Transverse colon (tissue), 4 donors: ENCODE data around the gene APOL4. TPM values are rescaled to one million over a fixed set of nuclear protein-coding genes. Genes with fewer than 3 reads are reported as not detected.
"Not testable (repeated sequence)": the region's sequence is repeated elsewhere in the genome, so short reads cannot be mapped to it uniquely, and the experiment has no call there.

Source experiments
- DNase-seq: peaks from one replicate; pipeline ENCODE4 v3.0.0-alpha.2; 2019
- H3K27ac ChIP-seq, 4 donors: fragments of 200-600 bp; sonication (generic); 2 replicates each; pipeline ENCODE4 v1.5.1; 2016 to 2018; ENCODE audit warnings: inconsistent platforms in 4 of 4
- H3K27me3 ChIP-seq: fragments of 200-600 bp; sonication (generic); 2 replicates; pipeline ENCODE4 v1.5.1; 2017; ENCODE audit warnings: inconsistent platforms
- H3K36me3 ChIP-seq, 4 donors: fragments of 200-600 bp; sonication (generic); 2 replicates each; pipeline ENCODE4 v1.5.1; 2017 to 2019; ENCODE audit warnings: inconsistent platforms in 4 of 4
- H3K4me1 ChIP-seq, 4 donors: fragments of 200-600 bp; sonication (generic); 2 replicates each; pipeline ENCODE4 v1.5.1; 2017 to 2020; ENCODE audit warnings: inconsistent platforms in 4 of 4
- H3K4me3 ChIP-seq, 4 donors: fragments of 200-600 bp; sonication (generic); 1 replicate in 1 of 4; 2 replicates in 3 of 4; pipeline versions ENCODE4 v1.5.1 to v1.6.1; 2017 to 2019; ENCODE audit warnings: inconsistent platforms in 4 of 4
- H3K9me3 ChIP-seq, 2 donors: fragments of 200-600 bp; sonication (generic); 2 replicates each; pipeline ENCODE4 v1.5.1; 2017 to 2019; ENCODE audit warnings: inconsistent platforms in 2 of 2
- CTCF ChIP-seq, 5 experiments: fragments of 200-600 bp in 3 of 5; fragments of 450-650 bp in 2 of 5; sonication (generic) in 3 of 5; IDR thresholded peaks; 1 replicate in 2 of 5; 2 replicates in 3 of 5; pipeline ENCODE4 v1.5.1; 2016 to 2017; ENCODE audit warnings: antibody characterized with exemption in 5 of 5, inconsistent platforms in 3 of 5, mild to moderate bottlenecking in 2 of 5, moderate library complexity in 1 of 5
- EP300 ChIP-seq: sonication (generic); formaldehyde crosslinking; IDR thresholded peaks from one replicate; pipeline ENCODE4 v1.6.1; 2017; ENCODE audit warnings: antibody characterized with exemption, low read depth
- POLR2A ChIP-seq: fragments of 450-650 bp; IDR thresholded peaks from one replicate; pipeline ENCODE4 v1.6.1; 2016; ENCODE audit warnings: antibody characterized with exemption, mild to moderate bottlenecking, moderate library complexity
- POLR2AphosphoS5 ChIP-seq, 3 donors: sonication (generic); formaldehyde crosslinking; IDR thresholded peaks; one replicate each; pipeline ENCODE4 v1.6.1; 2016; ENCODE audit warnings: antibody characterized with exemption in 3 of 3
- WGBS, 2 donors: methylation state at CpG; one replicate each; pipeline ENCODE4 v1.1.5; 2018; ENCODE audit warnings: low coverage in 1 of 2; 5-methylcytosine and 5-hydroxymethylcytosine counted together
- in situ Hi-C, 4 donors: fragments of 200-750 bp; cut with MboI; loops; one replicate each; pipeline versions ENCODE4 v1.15.0 to v1.15.1; 2017; ENCODE audit warnings: low sequenced_read_pairs in 3 of 4, low pct_ligation_motif_present in 1 of 4, low pct_unique_long_range_greater_than_20kb in 1 of 4
- intact Hi-C: fragments of 100-400 bp; cut with DNase I; formaldehyde crosslinking; loops from one replicate; pipeline ENCODE4 v1.15.1; 2023; ENCODE audit warnings: low total_unique reads
- total RNA-seq, 4 donors: library from RNA; depleted of rRNA; stranded (reverse); fragments of >200 nt; gene quantifications; one replicate each; pipeline ENCODE4 v1.1.0, GENCODE V29; 2016

Gene APOL4
- total RNA-seq, 4 donors from 2014 or later = 0.16 to 9.0 (median 1.8) TPM; not detected in 1

- no peaks in the 10 kb centered on the region for H3K9me3 ChIP-seq
- no peaks in the 10 kb centered on the region for H3K27me3 ChIP-seq
- no peak overlapping the region for H3K4me3 ChIP-seq
- H3K36me3 ChIP-seq = no peaks in the 10 kb centered on the region
- H3K4me1 ChIP-seq = peaks cover 0 to 12% (median 6%) of the 10 kb centered on the region in 4 donors
- 34% methylated on average over 6 of the region's 8 CpGs; no CpG with 5 or more reads in 1 of the 2 donors for WGBS, 2 donors
- no peak for DNase-seq
- H3K27ac ChIP-seq = no peak overlapping the region
- in situ Hi-C loops = no loop called here
- intact Hi-C loops = loop anchor here (5.0 kb wide), 1 partner anchor 238 kb away; no protein-coding TSS in a partner anchor
- TF ChIP-seq POLR2AphosphoS5 (IDR thresholded peaks at IDR 0.05) = no peak
- no peak for TF ChIP-seq CTCF (IDR thresholded peaks at IDR 0.05)
- TF ChIP-seq EP300 = no peak
- no peak for TF ChIP-seq POLR2A
These were observed 2.5 kb upstream of the APOL4 start for GRCh38 chr22:36204001-36204631.

- H3K27ac ChIP-seq, H3K27me3 ChIP-seq, H3K36me3 ChIP-seq, DNase-seq, in situ Hi-C loops, H3K9me3 ChIP-seq, H3K4me3 ChIP-seq: not testable (repeated sequence)
- peaks cover 0 to 12% (median 6%) of the 10 kb centered on the region in 4 donors for H3K4me1 ChIP-seq
- intact Hi-C loops = loop anchor here (5.0 kb wide), 1 partner anchor 239 kb away; no protein-coding TSS in a partner anchor
- WGBS, 2 donors = 58 to 61% methylated on average over 3 to 7 of the region's 7 CpGs
These were observed 1.8 kb upstream of the APOL4 start for GRCh38 chr22:36203441-36203840.

GRCh38 chr22:36202906-36203305 is 1.3 kb upstream of the APOL4 start:
- H3K4me1 ChIP-seq = peaks cover 0 to 14% (median 6%) of the 10 kb centered on the region in 4 donors
- H3K27ac ChIP-seq, H3K27me3 ChIP-seq, H3K9me3 ChIP-seq, H3K4me3 ChIP-seq, H3K36me3 ChIP-seq, in situ Hi-C loops: not testable (repeated sequence)
- TF ChIP-seq CTCF (IDR thresholded peaks at IDR 0.05) = peak in 1 of 5 experiments; percentile 16
- 39% methylated on average over 8 of the region's 8 CpGs; no CpG with 5 or more reads in 1 of the 2 donors for WGBS, 2 donors
- intact Hi-C loops = loop anchor here (5.0 kb wide), 1 partner anchor 239 kb away; no protein-coding TSS in a partner anchor
- DNase-seq = peak; percentile 27

GRCh38 chr22:36201025-36201424 is 584 bp downstream of the APOL4 start:
- no CpG with 5 or more reads among the region's 5 CpGs for WGBS, 2 donors
- H3K4me3 ChIP-seq, DNase-seq, H3K27me3 ChIP-seq, H3K36me3 ChIP-seq, in situ Hi-C loops, H3K9me3 ChIP-seq: not testable (repeated sequence)
- peak overlapping the region in 2 of 4 donors; percentile 34 to 46 for H3K27ac ChIP-seq
- H3K4me1 ChIP-seq = peaks cover 0 to 30% (median 12%) of the 10 kb centered on the region in 4 donors
- intact Hi-C loops = loop anchor here (5.0 kb wide), 1 partner anchor 241 kb away; no protein-coding TSS in a partner anchor

- Histone ChIP-seq H3K27ac (no peak overlapping the region), H3K9me3 (no peaks in the 10 kb centered on the region), H3K4me3 (no peak overlapping the region), H3K4me1 (peaks cover 0 to 35% (median 12%) of the 10 kb centered on the region in 4 donors), H3K36me3 (no peaks in the 10 kb centered on the region), H3K27me3 (no peaks in the 10 kb centered on the region)
- WGBS, 2 donors = 53% methylated on average over 5 of the region's 5 CpGs; no CpG with 5 or more reads in 1 of the 2 donors
- intact Hi-C loops (loop anchor here (5.0 kb wide), 1 partner anchor 288 kb away; no protein-coding TSS in a partner anchor), in situ Hi-C loops (loop anchor here in 3 of 4 donors (10.0 to 25.0 kb wide), 2 partner anchors 86 to 288 kb away; partner anchors contain the start of gene TXN2 (in 2 of the 3))
- DNase-seq = no peak
- TF ChIP-seq POLR2AphosphoS5 (IDR thresholded peaks at IDR 0.05) (no peak), POLR2A (no peak), CTCF (IDR thresholded peaks at IDR 0.05) (no peak), EP300 (no peak)
These were observed 2.5 kb downstream of the APOL4 start for GRCh38 chr22:36199001-36199551.
